T-cell (primary cell): ENCODE results near the gene LARGE1. TPM values are rescaled to one million over a fixed set of nuclear protein-coding genes. Genes with fewer than 3 reads are reported as not detected.

Source experiments
- ATAC-seq, 4 experiments: fragments of 200-7000 bp in 3 of 4; fragments of 150-1000 bp in 1 of 4; cut with Tn5 transposase; replicated peaks in 1 of 4; 1 replicate in 3 of 4; 2 replicates in 1 of 4; pipeline ENCODE4 v1.10.0; 2021; ENCODE audit warnings: moderate library complexity in 3 of 4, mild to moderate bottlenecking in 2 of 4, moderate number of reproducible peaks in 1 of 4
- CTCF ChIA-PET, 2 donors: fragments of 300-600 bp; sonication (Branson Sonifier 250); formaldehyde crosslinking; loops; one replicate each; lab custom pipeline; 2022; ENCODE audit warnings: antibody characterized with exemption in 2 of 2; lab: Charles Lee
- POLR2A ChIA-PET, 2 donors: fragments of 300-600 bp; sonication (Branson Sonifier 250); formaldehyde crosslinking; loops; one replicate each; lab custom pipeline; 2022; ENCODE audit warnings: antibody characterized with exemption in 2 of 2; lab: Charles Lee
- DNase-seq, 35 experiments: peaks; one replicate each; pipeline versions ENCODE4 v3.0.0 to v3.0.0-alpha.2; 2013 to 2023
- H3K27ac ChIP-seq: one replicate; pipeline ENCODE4 v1.5.1; 2013; ENCODE audit warnings: low read length
- H3K27me3 ChIP-seq, 2 experiments: replicated peaks in 1 of 2; 1 replicate in 1 of 2; 2 replicates in 1 of 2; pipeline versions ENCODE4 v1.6.1 to v1.7.0; 2013; ENCODE audit warnings: low read length in 1 of 2, mixed read lengths in 1 of 2; ENCODE audit not compliant: control insufficient read depth in 2 of 2, insufficient read depth in 2 of 2; ENCODE audit errors: extremely low read depth in 1 of 2
- H3K36me3 ChIP-seq, 2 donors: 1 replicate in 1 of 2; 2 replicates in 1 of 2; pipeline versions ENCODE4 v1.6.1 to v1.7.0; 2013; ENCODE audit warnings: low read length in 1 of 2; ENCODE audit not compliant: control insufficient read depth in 2 of 2, insufficient read depth in 1 of 2; ENCODE audit errors: extremely low read depth in 1 of 2
- H3K4me1 ChIP-seq, 2 experiments: 1 replicate in 1 of 2; 2 replicates in 1 of 2; pipeline versions ENCODE4 v1.6.1 to v1.7.0; 2013; ENCODE audit warnings: low read length in 2 of 2, mixed read lengths in 1 of 2; ENCODE audit not compliant: insufficient read depth in 2 of 2, control insufficient read depth in 1 of 2; ENCODE audit errors: extremely low read depth in 1 of 2
- H3K4me3 ChIP-seq, 2 donors: 1 replicate in 1 of 2; 2 replicates in 1 of 2; pipeline versions ENCODE4 v1.5.1 to v1.7.0; 2013; ENCODE audit warnings: mild to moderate bottlenecking in 2 of 2, low read length in 1 of 2, moderate library complexity in 1 of 2; ENCODE audit not compliant: control insufficient read depth in 1 of 2; ENCODE audit errors: extremely low read depth in 1 of 2
- H3K9me3 ChIP-seq: 2 replicates; pipeline ENCODE4 v1.7.0; 2013
- H3K27ac Mint-ChIP-seq, 2 donors: one replicate each; pipeline ENCODE4 v1.8.0; 2020 to 2021; ENCODE audit warnings: mild to moderate bottlenecking in 2 of 2, mixed read lengths in 2 of 2
- H3K27me3 Mint-ChIP-seq, 2 donors: one replicate each; pipeline ENCODE4 v1.8.0; 2021 to 2022; ENCODE audit warnings: mixed read lengths in 2 of 2
- H3K36me3 Mint-ChIP-seq: one replicate; pipeline ENCODE4 v1.8.0; 2021; ENCODE audit warnings: mixed read lengths
- H3K4me1 Mint-ChIP-seq, 3 donors: one replicate each; pipeline ENCODE4 v1.8.0; 2020 to 2022; ENCODE audit warnings: mixed read lengths in 3 of 3, mild to moderate bottlenecking in 1 of 3
- H3K4me3 Mint-ChIP-seq, 3 donors: one replicate each; pipeline ENCODE4 v1.8.0; 2020 to 2022; ENCODE audit warnings: mild to moderate bottlenecking in 3 of 3, mixed read lengths in 3 of 3, moderate library complexity in 3 of 3
- H3K9me3 Mint-ChIP-seq, 3 donors: one replicate each; pipeline ENCODE4 v1.8.0; 2020 to 2022; ENCODE audit warnings: mixed read lengths in 3 of 3
- WGBS: methylation state at CpG from one replicate; pipeline ENCODE4 v1.1.5; 2013; ENCODE audit warnings: missing lambda C conversion rate; ENCODE audit not compliant: insufficient coverage; 5-methylcytosine and 5-hydroxymethylcytosine counted together
- total RNA-seq, 35 experiments: library from RNA in 6 of 35; stranded (reverse) in 6 of 35; fragments of 120-200 nt in 1 of 35; gene quantifications; one replicate each; pipeline versions ENCODE4 v1.2.1 to v1.2.4 and lab custom pipeline; 2013 to 2026

Gene LARGE1
- total RNA-seq, 5 donors from 2014 or later (not counting 1 experiment from before 2014, with no cell fraction given): 0.53 to 6.1 (median 3.0) TPM

- peaks cover 0 to 6% (median 2%) of the 10 kb centered on the region in 3 donors for H3K9me3 Mint-ChIP-seq
These were observed 489.0 kb downstream of the LARGE1 start for GRCh38 chr22:33431300-33431699.

GRCh38 chr22:33429281-33429680, 491.0 kb downstream of the LARGE1 start:
- Mint-ChIP-seq H3K4me3 (no peak overlapping the region), H3K27me3 (no peaks in the 10 kb centered on the region), H3K36me3 (no peaks in the 10 kb centered on the region), H3K4me1 (no peaks in the 10 kb centered on the region), H3K9me3 (peaks cover 0 to 6% (median 2%) of the 10 kb centered on the region in 3 donors), H3K27ac (no peak overlapping the region)
- Histone ChIP-seq H3K27ac (no peak overlapping the region), H3K36me3 (no peaks in the 10 kb centered on the region), H3K9me3 (no peaks in the 10 kb centered on the region), H3K27me3 (no peaks in the 10 kb centered on the region), H3K4me3 (no peak overlapping the region), H3K4me1 (no peaks in the 10 kb centered on the region)
- 80% methylated on average over 1 of the region's 7 CpGs for whole genome bisulfite sequencing
- POLR2A ChIA-PET: no interaction called here
- no peak for DNase-seq
- no peak for ATAC-seq
- CTCF ChIA-PET: no interaction called here

More at GRCh38 chr22:33431300-33431699, 489.0 kb downstream of the LARGE1 start:
- no peak overlapping the region for H3K27ac ChIP-seq
- H3K9me3 ChIP-seq: no peaks in the 10 kb centered on the region
- CTCF ChIA-PET: no interaction called here
- no peaks in the 10 kb centered on the region for H3K36me3 ChIP-seq
- H3K4me1 ChIP-seq: no peaks in the 10 kb centered on the region
- DNase-seq (no peak), ATAC-seq (no peak)
- POLR2A ChIA-PET: no interaction called here
- H3K4me3 Mint-ChIP-seq: no peak overlapping the region
- no peaks in the 10 kb centered on the region for H3K27me3 ChIP-seq
- H3K27me3 Mint-ChIP-seq: no peaks in the 10 kb centered on the region
- H3K4me3 ChIP-seq: no peak overlapping the region
- no CpG with 5 or more reads among the region's 3 CpGs for WGBS
- H3K36me3 Mint-ChIP-seq: no peaks in the 10 kb centered on the region
- no peaks in the 10 kb centered on the region for H3K4me1 Mint-ChIP-seq
- no peak overlapping the region for H3K27ac Mint-ChIP-seq

- no peaks in the 10 kb centered on the region for H3K36me3 ChIP-seq
- no peak overlapping the region for H3K4me3 ChIP-seq
- H3K4me1 Mint-ChIP-seq: no peaks in the 10 kb centered on the region
- H3K27ac ChIP-seq: no peak overlapping the region
- H3K9me3 Mint-ChIP-seq: peaks cover 0 to 11% (median 0%) of the 10 kb centered on the region in 3 donors
- DNase-seq: no peak
- WGBS: 74% methylated on average over 5 of the region's 6 CpGs
- H3K27ac Mint-ChIP-seq: no peak overlapping the region
- no peaks in the 10 kb centered on the region for H3K27me3 ChIP-seq
- ChIA-PET CTCF (no interaction called here), POLR2A (no interaction called here)
- no peaks in the 10 kb centered on the region for H3K36me3 Mint-ChIP-seq
- H3K27me3 Mint-ChIP-seq: no peaks in the 10 kb centered on the region
- no peaks in the 10 kb centered on the region for H3K9me3 ChIP-seq
- H3K4me1 ChIP-seq: no peaks in the 10 kb centered on the region
- no peak overlapping the region for H3K4me3 Mint-ChIP-seq
- ATAC-seq: no peak
These were observed 492.8 kb downstream of the LARGE1 start for GRCh38 chr22:33427461-33427860.

- ATAC-seq (no peak), DNase-seq (no peak)
- 44% methylated on average over 2 of the region's 3 CpGs for WGBS
- Mint-ChIP-seq H3K27me3 (no peaks in the 10 kb centered on the region), H3K4me1 (no peaks in the 10 kb centered on the region), H3K4me3 (no peak overlapping the region), H3K9me3 (peaks cover 0 to 11% (median 1%) of the 10 kb centered on the region in 3 donors), H3K36me3 (no peaks in the 10 kb centered on the region), H3K27ac (no peak overlapping the region)
- no peaks in the 10 kb centered on the region for H3K27me3 ChIP-seq
- ChIA-PET CTCF (no interaction called here), POLR2A (no interaction called here)
- H3K27ac ChIP-seq: no peak overlapping the region
- no peaks in the 10 kb centered on the region for H3K4me1 ChIP-seq
- no peaks in the 10 kb centered on the region for H3K36me3 ChIP-seq
- no peak overlapping the region for H3K4me3 ChIP-seq
- H3K9me3 ChIP-seq: no peaks in the 10 kb centered on the region
These were observed 493.8 kb downstream of the LARGE1 start for GRCh38 chr22:33426451-33426850.

- DNase-seq: no peak
- POLR2A ChIA-PET: no interaction called here
- Mint-ChIP-seq H3K27me3 (no peaks in the 10 kb centered on the region), H3K36me3 (no peaks in the 10 kb centered on the region), H3K4me3 (no peak overlapping the region), H3K9me3 (peaks cover 2 to 14% (median 3%) of the 10 kb centered on the region in 3 donors), H3K4me1 (no peaks in the 10 kb centered on the region), H3K27ac (no peak overlapping the region)
- H3K4me1 ChIP-seq: no peaks in the 10 kb centered on the region
- no peak for ATAC-seq
- whole genome bisulfite sequencing: 71% methylated on average over 1 of the region's 3 CpGs
- no peak overlapping the region for H3K27ac ChIP-seq
- CTCF ChIA-PET: no interaction called here
- no peaks in the 10 kb centered on the region for H3K36me3 ChIP-seq
- H3K4me3 ChIP-seq: no peak overlapping the region
- no peaks in the 10 kb centered on the region for H3K9me3 ChIP-seq
- H3K27me3 ChIP-seq: peaks cover 0 to 4% of the 10 kb centered on the region in 2 experiments
These were observed 498.4 kb downstream of the LARGE1 start for GRCh38 chr22:33421859-33422258.

- no peaks in the 10 kb centered on the region for H3K36me3 Mint-ChIP-seq
- H3K27me3 Mint-ChIP-seq: no peaks in the 10 kb centered on the region
- peaks cover 4 to 14% (median 13%) of the 10 kb centered on the region in 3 donors for H3K9me3 Mint-ChIP-seq
- no peaks in the 10 kb centered on the region for H3K36me3 ChIP-seq
- ATAC-seq: no peak
- H3K4me1 ChIP-seq: no peaks in the 10 kb centered on the region
- no peaks in the 10 kb centered on the region for H3K4me1 Mint-ChIP-seq
- no peaks in the 10 kb centered on the region for H3K9me3 ChIP-seq
- WGBS: 89% methylated on average over 5 of the region's 5 CpGs
- ChIA-PET POLR2A (no interaction called here), CTCF (no interaction called here)
- peaks cover 0 to 4% of the 10 kb centered on the region in 2 experiments for H3K27me3 ChIP-seq
- no peak overlapping the region for H3K27ac ChIP-seq
- H3K4me3 ChIP-seq: no peak overlapping the region
- no peak for DNase-seq
- no peak overlapping the region for H3K4me3 Mint-ChIP-seq
- no peak overlapping the region for H3K27ac Mint-ChIP-seq
These were observed 501.8 kb downstream of the LARGE1 start for GRCh38 chr22:33418484-33418883.

GRCh38 chr22:33415401-33415800, 504.9 kb downstream of the LARGE1 start:
- no peak for ATAC-seq
- Mint-ChIP-seq H3K27me3 (no peaks in the 10 kb centered on the region), H3K4me1 (no peaks in the 10 kb centered on the region), H3K27ac (no peak overlapping the region), H3K9me3 (peaks cover 1 to 16% (median 14%) of the 10 kb centered on the region in 3 donors), H3K36me3 (no peaks in the 10 kb centered on the region), H3K4me3 (no peak overlapping the region)
- H3K27ac ChIP-seq: no peak overlapping the region
- H3K9me3 ChIP-seq: no peaks in the 10 kb centered on the region
- H3K4me1 ChIP-seq: no peaks in the 10 kb centered on the region
- no peak overlapping the region for H3K4me3 ChIP-seq
- H3K27me3 ChIP-seq: peaks cover 0 to 4% of the 10 kb centered on the region in 2 experiments
- WGBS: 77% methylated on average over 2 of the region's 3 CpGs
- H3K36me3 ChIP-seq: no peaks in the 10 kb centered on the region
- POLR2A ChIA-PET: no interaction called here
- DNase-seq: no peak
- CTCF ChIA-PET: no interaction called here
